ENCODE measurements around the gene SMARCC2. TPM values are rescaled to one million over a fixed set of nuclear protein-coding genes. Genes with fewer than 3 reads are reported as not detected.

The SMARCC2 gene
- total and polyA plus RNA-seq, 2 of the 13 experiments (the other 11 are each of a cell fraction or from before 2014, with no cell fraction given) = 21.3 to 24.1 TPM

GRCh38 chr12:56129206-56129941 lies 59.9 kb downstream of the SMARCC2 start (continued):
- no peak for TF ChIP-seq PCBP1 (IDR thresholded peaks at IDR 0.05; ENCODE audit: borderline replicate concordance, low read depth, low read length)
- TF ChIP-seq KLF16 (CRISPR knock-in tag; IDR thresholded peaks at IDR 0.05) = peak in 1 of 2 experiments; percentile 49; a peak in 1 of 4 replicates
- TF ChIP-seq SMARCE1 (IDR thresholded peaks at IDR 0.05; ENCODE audit: borderline replicate concordance) = no peak
- no peak for TF ChIP-seq SP4 (CRISPR knock-in tag; IDR thresholded peaks at IDR 0.05)
- no peak for TF ChIP-seq GLI4 (CRISPR knock-in tag; IDR thresholded peaks at IDR 0.05; ENCODE audit: borderline replicate concordance)
- TF ChIP-seq SMAD9 (CRISPR knock-in tag; IDR thresholded peaks at IDR 0.05) = no peak
- no peak for TF ChIP-seq SP2 (CRISPR knock-in tag; IDR thresholded peaks at IDR 0.05)
- no peak for TF ChIP-seq SNRNP70 (IDR thresholded peaks at IDR 0.05; ENCODE audit: low read depth, low read length)
- TF ChIP-seq NR1H2 (CRISPR knock-in tag; IDR thresholded peaks at IDR 0.05; ENCODE audit: borderline replicate concordance, low read depth) = no peak
- TF ChIP-seq ATRX (CRISPR knock-in tag; IDR thresholded peaks at IDR 0.05; ENCODE audit: borderline replicate concordance) = no peak
- no peak for TF ChIP-seq ONECUT2 (CRISPR knock-in tag; IDR thresholded peaks at IDR 0.05)
- no peak for TF ChIP-seq ZNF800 (CRISPR knock-in tag; IDR thresholded peaks at IDR 0.05)
- TF ChIP-seq BRD4 (CRISPR knock-in tag; IDR thresholded peaks at IDR 0.05) = no peak
- no peak for TF ChIP-seq ZSCAN22 (CRISPR knock-in tag; IDR thresholded peaks at IDR 0.05)
- TF ChIP-seq LRRFIP1 (CRISPR knock-in tag; conservative IDR thresholded peaks at IDR 0.05) = no peak
- no peak for TF ChIP-seq JARID2 (CRISPR knock-in tag; IDR thresholded peaks at IDR 0.05; ENCODE audit: insufficient replicate concordance)
- TF ChIP-seq SETDB1 (CRISPR knock-in tag; IDR thresholded peaks at IDR 0.05; ENCODE audit: borderline replicate concordance) = no peak
- no peak for TF ChIP-seq U2AF1 (optimal IDR thresholded peaks at IDR 0.05; ENCODE audit: low read depth, low read length)
- TF ChIP-seq PHF20 (CRISPR knock-in tag; IDR thresholded peaks at IDR 0.05) = no peak
- TF ChIP-seq ZHX1 (CRISPR knock-in tag; IDR thresholded peaks at IDR 0.05; ENCODE audit: low read depth) = no peak
- no peak for TF ChIP-seq ZBTB20 (CRISPR knock-in tag; IDR thresholded peaks at IDR 0.05; ENCODE audit: borderline replicate concordance, low read depth)
- TF ChIP-seq ZNF740 (CRISPR knock-in tag; IDR thresholded peaks at IDR 0.05) = no peak
